DOHH2 (cell line): Measurements from ENCODE around the gene CFAP61.

ENCODE experiments used
- H3F3A ChIP-seq: fragments of 200-600 bp; sonication (generic), shearing (Covaris generic); 2 replicates; pipeline ENCODE4 v1.6.0; 2016; ENCODE audit warnings: antibody characterized with exemption, mild to moderate bottlenecking; ENCODE audit not compliant: control insufficient read depth, insufficient read depth
- H3K27ac ChIP-seq: fragments of 200-600 bp; sonication (generic); 2 replicates; pipeline ENCODE4 v1.5.1; 2014; ENCODE audit warnings: low read depth, mild to moderate bottlenecking, low read length, moderate library complexity
- H3K27me3 ChIP-seq: fragments of 200-600 bp; sonication (generic); 2 replicates; pipeline ENCODE4 v1.6.1; 2014; ENCODE audit warnings: mild to moderate bottlenecking, low read length, mixed read lengths; ENCODE audit not compliant: control insufficient read depth
- H3K36me3 ChIP-seq: fragments of 200-600 bp; sonication (generic); 2 replicates; pipeline ENCODE4 v1.6.1; 2014; ENCODE audit warnings: mild to moderate bottlenecking, low read length, moderate library complexity, mixed read lengths; ENCODE audit not compliant: control insufficient read depth
- H3K4me1 ChIP-seq: fragments of 200-600 bp; sonication (generic); 2 replicates; pipeline ENCODE4 v1.6.1; 2014; ENCODE audit warnings: mild to moderate bottlenecking, low read length, mixed read lengths; ENCODE audit not compliant: control insufficient read depth
- H3K4me2 ChIP-seq: fragments of 200-600 bp; sonication (generic); 2 replicates; pipeline ENCODE4 v1.6.0; 2014; ENCODE audit warnings: mild to moderate bottlenecking, low read length, moderate library complexity
- H3K4me3 ChIP-seq: fragments of 200-600 bp; sonication (generic); 2 replicates; pipeline ENCODE4 v1.5.1; 2014; ENCODE audit warnings: mild to moderate bottlenecking, low read length, mixed read lengths
- H3K79me2 ChIP-seq: fragments of 200-600 bp; sonication (generic); 2 replicates; pipeline ENCODE4 v1.6.1; 2014; ENCODE audit warnings: mild to moderate bottlenecking, low read length, mixed read lengths; ENCODE audit not compliant: control insufficient read depth
- H3K9me2 ChIP-seq: fragments of 200-600 bp; sonication (generic); replicated peaks from 2 replicates; pipeline ENCODE4 v1.6.1; 2014; ENCODE audit warnings: mild to moderate bottlenecking, low read length, mixed read lengths; ENCODE audit not compliant: control insufficient read depth
- H3K9me3 ChIP-seq: fragments of 200-600 bp; sonication (generic); 2 replicates; pipeline ENCODE4 v1.6.1; 2014; ENCODE audit warnings: antibody characterized with exemption, low read length, mixed read lengths; ENCODE audit not compliant: control insufficient read depth, insufficient read depth
- H4K20me1 ChIP-seq: fragments of 200-600 bp; sonication (generic); 2 replicates; pipeline ENCODE4 v1.6.0; 2014; ENCODE audit warnings: low read depth, mild to moderate bottlenecking, antibody characterized with exemption, low read length, moderate library complexity; ENCODE audit not compliant: control insufficient read depth, insufficient read depth
- EZH2phosphoT487 ChIP-seq: fragments of 200-600 bp; sonication (generic); IDR thresholded peaks from 2 replicates; pipeline ENCODE4 v1.6.1; 2017; ENCODE audit warnings: borderline replicate concordance, mild to moderate bottlenecking, antibody characterized with exemption, low read length, moderate library complexity, mixed read lengths
- TF ChIP-seq, protein P1 (sequence below): fragments of 200-600 bp; sonication (generic); IDR thresholded peaks from one replicate; pipeline ENCODE4 v1.5.1; 2014; ENCODE audit warnings: antibody characterized with exemption, mild to moderate bottlenecking, low read depth, low read length; ENCODE audit not compliant: poor library complexity, severe bottlenecking

The CFAP61 gene

DNA sequence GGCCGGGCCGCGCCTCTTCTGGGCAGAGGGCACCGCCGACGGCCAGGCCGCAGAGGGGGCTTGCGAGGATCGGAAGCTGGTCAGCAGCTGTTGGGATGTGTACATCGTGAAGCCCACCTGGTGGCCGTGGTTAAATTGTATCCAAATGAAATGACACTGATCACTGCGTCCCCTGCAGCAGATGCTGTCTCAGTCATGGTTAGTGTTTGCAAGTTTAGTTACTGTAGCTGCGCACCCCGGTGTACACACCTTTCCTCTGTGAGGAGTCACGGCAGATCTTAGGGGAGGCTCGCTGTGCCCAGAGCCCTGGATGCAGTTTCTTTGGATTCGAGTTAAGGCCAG is 34.5 kb upstream of the CFAP61 start:
- Histone ChIP-seq H3K27me3 (no peaks in the 10 kb centered on the region), H3F3A (peaks cover 3% of the 10 kb centered on the region; the same call in 1 of the 2 replicates), H4K20me1 (peaks cover 8% of the 10 kb centered on the region; the same call in 1 of the 2 replicates), H3K4me2 (peak overlapping the region; percentile 87), H3K27ac (0 out of 2 replicates have a peak overlapping the region, but pooled peaks have one; percentile 37), H3K9me2 (no peaks in the 10 kb centered on the region), H3K4me3 (peak overlapping the region; percentile 97), H3K36me3 (peaks cover 50% of the 10 kb centered on the region), H3K79me2 (peaks cover 60% of the 10 kb centered on the region), H3K9me3 (no peaks in the 10 kb centered on the region), H3K4me1 (peaks cover 29% of the 10 kb centered on the region)
- no peak for TF ChIP-seq EZH2phosphoT487
- TF ChIP-seq, protein P1, sequence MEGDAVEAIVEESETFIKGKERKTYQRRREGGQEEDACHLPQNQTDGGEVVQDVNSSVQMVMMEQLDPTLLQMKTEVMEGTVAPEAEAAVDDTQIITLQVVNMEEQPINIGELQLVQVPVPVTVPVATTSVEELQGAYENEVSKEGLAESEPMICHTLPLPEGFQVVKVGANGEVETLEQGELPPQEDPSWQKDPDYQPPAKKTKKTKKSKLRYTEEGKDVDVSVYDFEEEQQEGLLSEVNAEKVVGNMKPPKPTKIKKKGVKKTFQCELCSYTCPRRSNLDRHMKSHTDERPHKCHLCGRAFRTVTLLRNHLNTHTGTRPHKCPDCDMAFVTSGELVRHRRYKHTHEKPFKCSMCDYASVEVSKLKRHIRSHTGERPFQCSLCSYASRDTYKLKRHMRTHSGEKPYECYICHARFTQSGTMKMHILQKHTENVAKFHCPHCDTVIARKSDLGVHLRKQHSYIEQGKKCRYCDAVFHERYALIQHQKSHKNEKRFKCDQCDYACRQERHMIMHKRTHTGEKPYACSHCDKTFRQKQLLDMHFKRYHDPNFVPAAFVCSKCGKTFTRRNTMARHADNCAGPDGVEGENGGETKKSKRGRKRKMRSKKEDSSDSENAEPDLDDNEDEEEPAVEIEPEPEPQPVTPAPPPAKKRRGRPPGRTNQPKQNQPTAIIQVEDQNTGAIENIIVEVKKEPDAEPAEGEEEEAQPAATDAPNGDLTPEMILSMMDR = peak; percentile 15

DNA sequence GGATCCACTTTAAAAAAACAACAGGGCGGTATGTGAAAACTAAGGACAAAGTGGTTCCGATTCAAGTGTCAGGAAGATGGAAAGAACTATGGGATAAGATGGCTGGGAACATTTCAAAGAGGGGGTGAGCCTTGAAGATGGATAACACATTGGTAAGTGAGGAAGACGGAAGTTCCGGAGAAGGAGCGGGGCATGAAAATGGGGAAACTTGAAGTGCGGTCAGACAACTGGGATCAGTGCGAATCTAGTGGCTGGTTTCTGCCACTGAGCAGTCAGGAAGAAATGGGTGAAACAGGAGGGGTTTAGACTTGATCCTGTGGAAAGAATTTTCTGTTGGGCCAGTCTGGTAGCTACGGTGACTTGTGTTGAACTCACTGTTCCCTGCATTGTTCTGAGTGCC is 34.0 kb upstream of the CFAP61 start:
- Histone ChIP-seq H3K4me2 (peak overlapping the region; percentile 87), H3K4me3 (peak overlapping the region; percentile 97), H3F3A (peaks cover 3% of the 10 kb centered on the region; the same call in 1 of the 2 replicates), H3K36me3 (peaks cover 55% of the 10 kb centered on the region), H3K79me2 (peaks cover 66% of the 10 kb centered on the region), H3K27ac (no peak overlapping the region), H3K4me1 (peaks cover 29% of the 10 kb centered on the region), H4K20me1 (peaks cover 8% of the 10 kb centered on the region; the same call in 1 of the 2 replicates), H3K9me3 (no peaks in the 10 kb centered on the region), H3K27me3 (no peaks in the 10 kb centered on the region), H3K9me2 (no peaks in the 10 kb centered on the region)
- TF ChIP-seq EZH2phosphoT487 = no peak

DNA sequence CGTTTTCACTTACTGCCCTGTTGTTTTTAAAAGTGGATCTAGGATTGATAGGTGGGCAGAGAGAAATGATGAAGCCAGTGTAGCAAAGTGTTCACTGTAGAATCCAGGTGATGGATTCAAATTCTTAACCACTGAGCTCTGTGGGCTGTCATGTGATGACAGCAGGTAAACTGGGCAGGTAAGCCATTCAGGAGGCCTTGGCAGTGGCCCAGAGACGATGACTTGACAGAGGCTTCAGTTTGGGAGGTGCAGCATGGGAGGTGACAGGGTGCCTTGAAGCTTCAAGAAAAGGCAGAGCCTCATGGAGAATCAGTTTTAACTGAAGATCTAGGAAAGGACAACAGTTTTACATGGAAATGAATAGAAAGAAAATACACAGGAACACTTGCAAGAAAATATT is 33.2 kb upstream of the CFAP61 start:
- peaks cover 3% of the 10 kb centered on the region; the same call in 1 of the 2 replicates for H3F3A ChIP-seq
- no peaks in the 10 kb centered on the region for H3K27me3 ChIP-seq
- H3K27ac ChIP-seq = no peak overlapping the region
- TF ChIP-seq, protein P1 = no peak
- TF ChIP-seq EZH2phosphoT487 = no peak
- peaks cover 12% of the 10 kb centered on the region; the same call in 1 of the 2 replicates for H4K20me1 ChIP-seq
- no peaks in the 10 kb centered on the region for H3K9me2 ChIP-seq
- peaks cover 29% of the 10 kb centered on the region for H3K4me1 ChIP-seq
- peak overlapping the region; percentile 97; the same call in 1 of the 2 replicates for H3K4me3 ChIP-seq
- peaks cover 62% of the 10 kb centered on the region for H3K36me3 ChIP-seq
- H3K79me2 ChIP-seq = peaks cover 73% of the 10 kb centered on the region
- H3K4me2 ChIP-seq = peak overlapping the region; percentile 87
- no peaks in the 10 kb centered on the region for H3K9me3 ChIP-seq

DNA sequence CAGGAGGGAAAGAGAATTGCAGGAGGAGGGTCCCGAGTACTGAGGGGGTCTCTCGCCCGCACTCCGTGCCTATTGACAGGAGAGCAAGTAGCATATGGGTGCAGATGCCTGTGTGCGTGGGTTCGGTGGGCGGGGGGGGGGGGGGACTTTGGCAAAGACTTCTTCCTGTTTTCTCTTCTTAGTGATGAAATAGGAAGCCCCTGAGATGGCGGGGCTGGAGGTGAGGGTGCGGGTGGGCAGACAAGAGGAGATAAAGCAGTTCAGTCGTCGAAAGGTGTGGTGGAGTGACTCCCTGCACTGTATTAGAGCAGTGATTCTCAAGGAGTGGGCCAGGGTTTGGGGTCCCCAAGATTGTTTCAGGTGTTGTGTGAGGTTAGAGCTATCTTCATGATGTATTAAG is 31.4 kb upstream of the CFAP61 start:
- H3K27me3 ChIP-seq = no peaks in the 10 kb centered on the region
- H3K27ac ChIP-seq = no peak overlapping the region
- peaks cover 3% of the 10 kb centered on the region; the same call in 1 of the 2 replicates for H3F3A ChIP-seq
- no peak overlapping the region for H3K4me2 ChIP-seq
- H3K79me2 ChIP-seq = peaks cover 91% of the 10 kb centered on the region
- peaks cover 78% of the 10 kb centered on the region for H3K36me3 ChIP-seq
- H3K4me3 ChIP-seq = no peak overlapping the region
- peaks cover 12% of the 10 kb centered on the region; the same call in 1 of the 2 replicates for H4K20me1 ChIP-seq
- TF ChIP-seq, protein P1 = no peak
- no peak for TF ChIP-seq EZH2phosphoT487
- no peaks in the 10 kb centered on the region for H3K9me2 ChIP-seq
- H3K9me3 ChIP-seq = no peaks in the 10 kb centered on the region
- H3K4me1 ChIP-seq = peaks cover 29% of the 10 kb centered on the region
